ENCODE results near the gene RRAS2.

The RRAS2 gene

DNA sequence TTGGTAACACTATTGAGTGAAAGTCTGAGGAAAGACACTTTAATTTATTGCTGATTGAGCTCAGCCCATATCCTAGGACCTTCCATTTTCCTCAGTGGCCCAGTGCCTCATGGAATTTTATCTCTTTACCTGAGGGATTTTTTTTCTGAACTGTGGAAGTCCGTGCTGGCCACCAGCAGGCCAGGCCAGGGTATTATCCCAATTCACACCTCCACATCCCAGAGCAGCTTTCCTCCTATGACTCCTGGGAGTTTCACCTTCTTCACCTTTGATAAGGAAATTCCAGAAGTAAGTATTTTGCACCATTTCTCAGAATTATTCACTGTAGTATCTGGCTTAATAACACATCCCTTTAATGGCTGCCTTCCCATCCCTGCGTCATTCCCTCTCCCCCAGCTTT is 13.0 kb upstream of the RRAS2 start:
- no peak overlapping the region for H3K4me3 ChIP-seq (ENCODE audit: low read depth, low read length)
- no peak for DNase-seq (ENCODE audit: low read depth, low spot score)
- TF ChIP-seq, protein P1, sequence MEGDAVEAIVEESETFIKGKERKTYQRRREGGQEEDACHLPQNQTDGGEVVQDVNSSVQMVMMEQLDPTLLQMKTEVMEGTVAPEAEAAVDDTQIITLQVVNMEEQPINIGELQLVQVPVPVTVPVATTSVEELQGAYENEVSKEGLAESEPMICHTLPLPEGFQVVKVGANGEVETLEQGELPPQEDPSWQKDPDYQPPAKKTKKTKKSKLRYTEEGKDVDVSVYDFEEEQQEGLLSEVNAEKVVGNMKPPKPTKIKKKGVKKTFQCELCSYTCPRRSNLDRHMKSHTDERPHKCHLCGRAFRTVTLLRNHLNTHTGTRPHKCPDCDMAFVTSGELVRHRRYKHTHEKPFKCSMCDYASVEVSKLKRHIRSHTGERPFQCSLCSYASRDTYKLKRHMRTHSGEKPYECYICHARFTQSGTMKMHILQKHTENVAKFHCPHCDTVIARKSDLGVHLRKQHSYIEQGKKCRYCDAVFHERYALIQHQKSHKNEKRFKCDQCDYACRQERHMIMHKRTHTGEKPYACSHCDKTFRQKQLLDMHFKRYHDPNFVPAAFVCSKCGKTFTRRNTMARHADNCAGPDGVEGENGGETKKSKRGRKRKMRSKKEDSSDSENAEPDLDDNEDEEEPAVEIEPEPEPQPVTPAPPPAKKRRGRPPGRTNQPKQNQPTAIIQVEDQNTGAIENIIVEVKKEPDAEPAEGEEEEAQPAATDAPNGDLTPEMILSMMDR (IDR thresholded peaks at IDR 0.05; ENCODE audit: low read depth, low read length): no peak
- in situ Hi-C loops (cut with HindIII; ENCODE audit: low sequenced_read_pairs): no loop called here

DNA sequence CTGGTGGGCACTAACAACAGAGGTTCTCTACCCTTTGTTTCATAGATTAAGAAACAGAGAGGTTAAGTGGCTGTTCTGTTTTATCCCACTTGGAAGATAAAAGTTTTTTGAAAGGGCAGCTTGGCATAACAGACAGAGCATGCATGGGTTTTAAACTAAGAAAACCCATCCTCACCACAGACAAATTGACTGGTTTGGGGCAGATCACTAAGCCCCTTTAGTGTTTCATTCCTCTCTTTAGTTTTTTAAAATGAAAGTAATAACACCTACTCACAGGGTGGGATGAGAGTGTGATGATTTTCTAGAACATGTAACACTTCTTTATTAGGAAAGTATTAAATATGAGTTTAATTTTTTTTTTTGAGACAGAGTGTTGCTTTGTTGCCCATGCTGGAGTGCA is 12.3 kb upstream of the RRAS2 start:
- TF ChIP-seq, protein P1 (IDR thresholded peaks at IDR 0.05; ENCODE audit: low read depth, low read length): no peak
- no peak for DNase-seq (ENCODE audit: low read depth, low spot score)
- in situ Hi-C loops (cut with HindIII; ENCODE audit: low sequenced_read_pairs): no loop called here
- no peak overlapping the region for H3K4me3 ChIP-seq (ENCODE audit: low read depth, low read length)

GRCh38 chr11:14370496-14370895 is 11.5 kb upstream of the RRAS2 start:
- TF ChIP-seq, protein P1 (IDR thresholded peaks at IDR 0.05; ENCODE audit: low read depth, low read length): no peak
- in situ Hi-C loops (cut with HindIII; ENCODE audit: low sequenced_read_pairs): no loop called here
- no peak overlapping the region for H3K4me3 ChIP-seq (ENCODE audit: low read depth, low read length)
- DNase-seq (ENCODE audit: low read depth, low spot score): no peak

- in situ Hi-C loops (cut with HindIII; ENCODE audit: low sequenced_read_pairs): no loop called here
- TF ChIP-seq, protein P1 (IDR thresholded peaks at IDR 0.05; ENCODE audit: low read depth, low read length): no peak
- no peak for DNase-seq (ENCODE audit: low read depth, low spot score)
- no peak overlapping the region for H3K4me3 ChIP-seq (ENCODE audit: low read depth, low read length)
These were observed 10.6 kb upstream of the RRAS2 start for GRCh38 chr11:14369598-14369997.

DNA sequence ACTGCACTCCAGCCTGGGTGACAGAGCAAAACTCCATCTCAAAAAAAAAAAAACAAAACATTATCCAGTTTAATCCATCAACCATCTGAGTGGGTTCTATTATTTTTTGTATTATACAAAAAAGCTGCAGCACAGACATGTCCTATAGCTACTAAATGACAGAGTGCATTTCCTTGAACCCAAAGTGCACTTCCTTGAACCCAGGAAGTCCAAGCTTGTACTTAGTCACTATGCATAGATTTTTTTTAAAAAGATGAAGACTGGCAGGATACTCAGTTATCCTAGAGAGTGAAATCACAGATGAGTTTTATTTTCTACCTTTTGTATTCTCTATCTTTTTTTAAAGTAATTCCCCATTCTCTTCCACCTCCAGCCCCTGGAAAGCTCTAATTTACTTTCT is 8.0 kb upstream of the RRAS2 start:
- no peak for DNase-seq (ENCODE audit: low read depth, low spot score)
- in situ Hi-C loops (cut with HindIII; ENCODE audit: low sequenced_read_pairs): no loop called here
- H3K4me3 ChIP-seq (ENCODE audit: low read depth, low read length): no peak overlapping the region
- TF ChIP-seq, protein P1 (IDR thresholded peaks at IDR 0.05; ENCODE audit: low read depth, low read length): no peak

- in situ Hi-C loops (cut with HindIII; ENCODE audit: low sequenced_read_pairs): no loop called here
- DNase-seq (ENCODE audit: low read depth, low spot score): peak; percentile 85
- TF ChIP-seq, protein P1 (IDR thresholded peaks at IDR 0.05; ENCODE audit: low read depth, low read length): no peak
- no peak overlapping the region for H3K4me3 ChIP-seq (ENCODE audit: low read depth, low read length)
These were observed 5.3 kb upstream of the RRAS2 start for GRCh38 chr11:14364322-14364721.

- DNase-seq (ENCODE audit: low read depth, low spot score): no peak
- no peak overlapping the region for H3K4me3 ChIP-seq (ENCODE audit: low read depth, low read length)
- in situ Hi-C loops (cut with HindIII; ENCODE audit: low sequenced_read_pairs): no loop called here
- TF ChIP-seq, protein P1 (IDR thresholded peaks at IDR 0.05; ENCODE audit: low read depth, low read length): no peak
These were observed 3.6 kb upstream of the RRAS2 start for GRCh38 chr11:14362611-14363010.
